HepG2 (cell line): ENCODE data around the gene SLC25A25. TPM values are rescaled to one million over a fixed set of nuclear protein-coding genes. Genes with fewer than 3 reads are reported as not detected.

Experiments used
- KAT2B ChIP-seq: fragments of 150-350 bp; IDR thresholded peaks from 2 replicates; pipeline ENCODE4 v1.6.1; 2014; ENCODE audit warnings: low read depth, low read length, borderline replicate concordance
- KLF6 ChIP-seq: IDR thresholded peaks from 2 replicates; pipeline ENCODE4 v1.8.0; 2016; ENCODE audit warnings: missing biosample characterization, missing genetic modification reagents
- NBN ChIP-seq: fragments of 450-650 bp; conservative IDR thresholded peaks from 2 replicates; pipeline ENCODE4 v1.6.1; 2017
- NFATC3 ChIP-seq: sonication (generic); formaldehyde crosslinking; IDR thresholded peaks from 2 replicates; pipeline ENCODE4 v1.5.1; 2020; ENCODE audit warnings: mild to moderate bottlenecking, missing genetic modification reagents
- NR3C1 ChIP-seq: sonication (generic); formaldehyde crosslinking; IDR thresholded peaks from 2 replicates; pipeline ENCODE4 v1.4.0; 2020; ENCODE audit warnings: missing genetic modification reagents
- RFXANK ChIP-seq: IDR thresholded peaks from 2 replicates; pipeline ENCODE4 v1.6.1; 2016
- SAFB2 ChIP-seq: sonication (generic); formaldehyde crosslinking; IDR thresholded peaks from 2 replicates; pipeline ENCODE4 v1.5.1; 2020; ENCODE audit warnings: missing genetic modification reagents, low read depth, mild to moderate bottlenecking, borderline replicate concordance
- SAP130 ChIP-seq: IDR thresholded peaks from 2 replicates; pipeline ENCODE4 v1.6.1; 2016; ENCODE audit warnings: low read depth
- TRIM24 ChIP-seq: sonication (generic); formaldehyde crosslinking; IDR thresholded peaks from 2 replicates; pipeline ENCODE4 v1.8.0; 2022; ENCODE audit warnings: mild to moderate bottlenecking, missing genetic modification reagents
- ZBTB7A ChIP-seq: sonication (generic); formaldehyde crosslinking; IDR thresholded peaks from 2 replicates; pipeline ENCODE4 v1.8.0; 2022; ENCODE audit warnings: mild to moderate bottlenecking, missing genetic modification reagents
- ZC3H4 ChIP-seq: sonication (generic); formaldehyde crosslinking; IDR thresholded peaks from 2 replicates; pipeline ENCODE4 v1.4.0; 2020; ENCODE audit warnings: missing genetic modification reagents, borderline replicate concordance
- ZNF629 ChIP-seq: sonication (generic); formaldehyde crosslinking; conservative IDR thresholded peaks from 2 replicates; pipeline ENCODE4 v1.5.0; 2020; ENCODE audit warnings: missing genetic modification reagents
- ZNF678 ChIP-seq: sonication (generic); formaldehyde crosslinking; IDR thresholded peaks from 2 replicates; pipeline ENCODE4 v1.4.0; 2020; ENCODE audit warnings: mild to moderate bottlenecking, missing genetic modification reagents
- ZNF777 ChIP-seq: sonication (generic); formaldehyde crosslinking; IDR thresholded peaks from 2 replicates; pipeline ENCODE4 v1.4.0; 2020; ENCODE audit warnings: missing genetic modification reagents
- ZSCAN29 ChIP-seq: sonication (generic); formaldehyde crosslinking; conservative IDR thresholded peaks from 2 replicates; pipeline ENCODE4 v1.4.0; 2020; ENCODE audit warnings: mild to moderate bottlenecking, missing genetic modification reagents
- polyA plus RNA-seq, 8 experiments: library from polyadenylated mRNA; depleted of rRNA in 3 of 8; stranded (reverse) in 7 of 8; unstranded in 1 of 8; fragments of >200 nt; fragmentation: Illumina TruSeq in 4 of 8; extraction: Trizol in 4 of 8; gene quantifications; 2 replicates each; pipeline versions ENCODE4 v1.2.1 to v1.2.3, GENCODE V29; 2011 to 2016; ENCODE audit warnings: low read depth in 4 of 8, missing spikeins in 1 of 8, mixed read lengths in 1 of 8; ENCODE audit not compliant: insufficient read depth in 1 of 8
- total RNA-seq, 5 experiments: library from RNA; depleted of rRNA; stranded (reverse); fragments of >200 nt; fragmentation: Illumina TruSeq; extraction: Trizol; gene quantifications; 2 replicates each; pipeline ENCODE4 v1.2.3, GENCODE V29; 2016; ENCODE audit warnings: low read depth in 1 of 5
- TF ChIP-seq, protein P1 (sequence below), 2 experiments: IDR thresholded peaks; 2 replicates each; pipeline ENCODE4 v1.6.1; 2011 to 2012; ENCODE audit warnings: low read length in 2 of 2, borderline replicate concordance in 1 of 2, low read depth in 1 of 2, mild to moderate bottlenecking in 1 of 2, moderate library complexity in 1 of 2
- TF ChIP-seq, protein P2 (sequence below): sonication (generic); formaldehyde crosslinking; IDR thresholded peaks from 2 replicates; pipeline ENCODE4 v1.4.0; 2020; ENCODE audit warnings: mild to moderate bottlenecking, missing genetic modification reagents, borderline replicate concordance
- TF ChIP-seq, protein P3 (sequence below): sonication (generic); formaldehyde crosslinking; IDR thresholded peaks from 2 replicates; pipeline ENCODE4 v1.4.0; 2020; ENCODE audit warnings: missing genetic modification reagents, borderline replicate concordance
- TF ChIP-seq, protein P4 (sequence below): sonication (generic); formaldehyde crosslinking; IDR thresholded peaks from 2 replicates; pipeline ENCODE4 v1.5.0; 2020; ENCODE audit warnings: missing genetic modification reagents

SLC25A25 gene
- total and polyA plus RNA-seq, 2 of the 13 experiments (the other 11 are each of a cell fraction or from before 2014, with no cell fraction given) = 10.5 to 24.8 TPM

DNA sequence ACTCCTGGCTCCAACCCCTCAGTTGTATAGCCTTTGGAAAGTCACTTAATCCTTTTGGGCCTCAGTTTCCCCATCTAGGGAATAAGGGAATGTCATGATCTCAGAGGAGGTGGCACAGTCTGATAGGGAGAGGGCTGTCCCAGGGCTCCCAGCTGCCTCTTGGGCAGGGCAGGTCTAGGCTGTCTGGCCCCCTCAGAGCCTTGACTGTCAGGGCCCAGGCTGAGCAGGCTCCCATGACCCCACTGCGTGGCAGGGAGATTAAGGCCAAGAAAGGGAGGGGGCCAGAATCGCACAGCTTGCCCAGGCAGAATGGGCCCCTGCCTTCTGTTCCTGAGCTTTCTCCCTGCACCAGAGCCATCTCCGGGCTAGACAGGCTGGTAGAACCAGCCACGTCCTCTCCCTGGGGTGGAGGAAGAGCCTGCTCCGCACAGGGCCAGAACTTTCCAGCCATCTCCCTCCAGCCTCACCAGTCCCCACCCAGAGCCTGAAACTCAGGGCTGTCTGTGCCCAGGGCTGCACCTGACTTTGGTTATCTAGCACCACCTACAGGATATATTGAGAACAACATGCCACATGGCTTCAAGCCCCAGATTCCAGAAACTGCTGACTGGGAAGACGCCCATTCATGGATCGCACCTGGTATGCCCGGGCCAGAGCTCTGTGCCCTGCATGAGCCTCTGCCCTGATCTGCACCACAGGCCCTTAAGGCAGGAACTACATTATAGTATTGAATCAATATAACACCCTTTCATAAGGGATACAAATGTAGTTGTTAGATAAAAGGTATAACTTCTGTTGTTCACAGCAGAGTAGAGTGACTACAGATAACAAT is 33.0 kb upstream of the SLC25A25 start (continued):
- TF ChIP-seq, protein P1, sequence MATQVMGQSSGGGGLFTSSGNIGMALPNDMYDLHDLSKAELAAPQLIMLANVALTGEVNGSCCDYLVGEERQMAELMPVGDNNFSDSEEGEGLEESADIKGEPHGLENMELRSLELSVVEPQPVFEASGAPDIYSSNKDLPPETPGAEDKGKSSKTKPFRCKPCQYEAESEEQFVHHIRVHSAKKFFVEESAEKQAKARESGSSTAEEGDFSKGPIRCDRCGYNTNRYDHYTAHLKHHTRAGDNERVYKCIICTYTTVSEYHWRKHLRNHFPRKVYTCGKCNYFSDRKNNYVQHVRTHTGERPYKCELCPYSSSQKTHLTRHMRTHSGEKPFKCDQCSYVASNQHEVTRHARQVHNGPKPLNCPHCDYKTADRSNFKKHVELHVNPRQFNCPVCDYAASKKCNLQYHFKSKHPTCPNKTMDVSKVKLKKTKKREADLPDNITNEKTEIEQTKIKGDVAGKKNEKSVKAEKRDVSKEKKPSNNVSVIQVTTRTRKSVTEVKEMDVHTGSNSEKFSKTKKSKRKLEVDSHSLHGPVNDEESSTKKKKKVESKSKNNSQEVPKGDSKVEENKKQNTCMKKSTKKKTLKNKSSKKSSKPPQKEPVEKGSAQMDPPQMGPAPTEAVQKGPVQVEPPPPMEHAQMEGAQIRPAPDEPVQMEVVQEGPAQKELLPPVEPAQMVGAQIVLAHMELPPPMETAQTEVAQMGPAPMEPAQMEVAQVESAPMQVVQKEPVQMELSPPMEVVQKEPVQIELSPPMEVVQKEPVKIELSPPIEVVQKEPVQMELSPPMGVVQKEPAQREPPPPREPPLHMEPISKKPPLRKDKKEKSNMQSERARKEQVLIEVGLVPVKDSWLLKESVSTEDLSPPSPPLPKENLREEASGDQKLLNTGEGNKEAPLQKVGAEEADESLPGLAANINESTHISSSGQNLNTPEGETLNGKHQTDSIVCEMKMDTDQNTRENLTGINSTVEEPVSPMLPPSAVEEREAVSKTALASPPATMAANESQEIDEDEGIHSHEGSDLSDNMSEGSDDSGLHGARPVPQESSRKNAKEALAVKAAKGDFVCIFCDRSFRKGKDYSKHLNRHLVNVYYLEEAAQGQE (IDR thresholded peaks at IDR 0.05; ENCODE audit: borderline replicate concordance in 1 of 2, low read depth in 1 of 2, low read length in 2 of 2) = no peak
- no peak for TF ChIP-seq RFXANK
- TF ChIP-seq KAT2B = no peak
- no peak for TF ChIP-seq ZSCAN29 (CRISPR knock-in tag)
- TF ChIP-seq, protein P2, sequence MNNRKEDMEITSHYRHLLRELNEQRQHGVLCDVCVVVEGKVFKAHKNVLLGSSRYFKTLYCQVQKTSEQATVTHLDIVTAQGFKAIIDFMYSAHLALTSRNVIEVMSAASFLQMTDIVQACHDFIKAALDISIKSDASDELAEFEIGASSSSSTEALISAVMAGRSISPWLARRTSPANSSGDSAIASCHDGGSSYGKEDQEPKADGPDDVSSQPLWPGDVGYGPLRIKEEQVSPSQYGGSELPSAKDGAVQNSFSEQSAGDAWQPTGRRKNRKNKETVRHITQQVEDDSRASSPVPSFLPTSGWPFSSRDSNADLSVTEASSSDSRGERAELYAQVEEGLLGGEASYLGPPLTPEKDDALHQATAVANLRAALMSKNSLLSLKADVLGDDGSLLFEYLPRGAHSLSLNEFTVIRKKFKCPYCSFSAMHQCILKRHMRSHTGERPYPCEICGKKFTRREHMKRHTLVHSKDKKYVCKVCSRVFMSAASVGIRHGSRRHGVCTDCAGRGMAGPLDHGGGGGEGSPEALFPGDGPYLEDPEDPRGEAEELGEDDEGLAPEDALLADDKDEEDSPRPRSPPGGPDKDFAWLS (CRISPR knock-in tag) = no peak
- 0 out of 2 replicates have a peak, but pooled peaks have one; percentile 39 for TF ChIP-seq SAFB2 (CRISPR knock-in tag)
- TF ChIP-seq ZNF777 = no peak
- no peak for TF ChIP-seq NFATC3 (CRISPR knock-in tag)
- TF ChIP-seq TRIM24 = no peak
- TF ChIP-seq, protein P3, sequence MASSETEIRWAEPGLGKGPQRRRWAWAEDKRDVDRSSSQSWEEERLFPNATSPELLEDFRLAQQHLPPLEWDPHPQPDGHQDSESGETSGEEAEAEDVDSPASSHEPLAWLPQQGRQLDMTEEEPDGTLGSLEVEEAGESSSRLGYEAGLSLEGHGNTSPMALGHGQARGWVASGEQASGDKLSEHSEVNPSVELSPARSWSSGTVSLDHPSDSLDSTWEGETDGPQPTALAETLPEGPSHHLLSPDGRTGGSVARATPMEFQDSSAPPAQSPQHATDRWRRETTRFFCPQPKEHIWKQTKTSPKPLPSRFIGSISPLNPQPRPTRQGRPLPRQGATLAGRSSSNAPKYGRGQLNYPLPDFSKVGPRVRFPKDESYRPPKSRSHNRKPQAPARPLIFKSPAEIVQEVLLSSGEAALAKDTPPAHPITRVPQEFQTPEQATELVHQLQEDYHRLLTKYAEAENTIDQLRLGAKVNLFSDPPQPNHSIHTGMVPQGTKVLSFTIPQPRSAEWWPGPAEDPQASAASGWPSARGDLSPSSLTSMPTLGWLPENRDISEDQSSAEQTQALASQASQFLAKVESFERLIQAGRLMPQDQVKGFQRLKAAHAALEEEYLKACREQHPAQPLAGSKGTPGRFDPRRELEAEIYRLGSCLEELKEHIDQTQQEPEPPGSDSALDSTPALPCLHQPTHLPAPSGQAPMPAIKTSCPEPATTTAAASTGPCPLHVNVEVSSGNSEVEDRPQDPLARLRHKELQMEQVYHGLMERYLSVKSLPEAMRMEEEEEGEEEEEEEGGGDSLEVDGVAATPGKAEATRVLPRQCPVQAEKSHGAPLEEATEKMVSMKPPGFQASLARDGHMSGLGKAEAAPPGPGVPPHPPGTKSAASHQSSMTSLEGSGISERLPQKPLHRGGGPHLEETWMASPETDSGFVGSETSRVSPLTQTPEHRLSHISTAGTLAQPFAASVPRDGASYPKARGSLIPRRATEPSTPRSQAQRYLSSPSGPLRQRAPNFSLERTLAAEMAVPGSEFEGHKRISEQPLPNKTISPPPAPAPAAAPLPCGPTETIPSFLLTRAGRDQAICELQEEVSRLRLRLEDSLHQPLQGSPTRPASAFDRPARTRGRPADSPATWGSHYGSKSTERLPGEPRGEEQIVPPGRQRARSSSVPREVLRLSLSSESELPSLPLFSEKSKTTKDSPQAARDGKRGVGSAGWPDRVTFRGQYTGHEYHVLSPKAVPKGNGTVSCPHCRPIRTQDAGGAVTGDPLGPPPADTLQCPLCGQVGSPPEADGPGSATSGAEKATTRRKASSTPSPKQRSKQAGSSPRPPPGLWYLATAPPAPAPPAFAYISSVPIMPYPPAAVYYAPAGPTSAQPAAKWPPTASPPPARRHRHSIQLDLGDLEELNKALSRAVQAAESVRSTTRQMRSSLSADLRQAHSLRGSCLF (CRISPR knock-in tag) = no peak
- TF ChIP-seq, protein P4, sequence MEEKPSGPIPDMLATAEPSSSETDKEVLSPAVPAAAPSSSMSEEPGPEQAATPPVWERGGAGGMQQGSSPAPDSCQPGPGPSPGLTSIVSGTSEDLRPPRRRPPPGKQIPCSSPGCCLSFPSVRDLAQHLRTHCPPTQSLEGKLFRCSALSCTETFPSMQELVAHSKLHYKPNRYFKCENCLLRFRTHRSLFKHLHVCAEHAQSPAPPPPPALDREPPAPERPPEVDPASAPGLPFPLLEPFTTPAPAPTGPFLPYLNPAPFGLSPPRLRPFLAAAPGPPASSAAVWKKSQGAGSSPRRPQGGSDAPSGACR (CRISPR knock-in tag) = no peak
- peak; percentile 39; the same call in 1 of the 2 replicates for TF ChIP-seq ZNF629 (CRISPR knock-in tag)
- no peak for TF ChIP-seq ZNF678 (CRISPR knock-in tag)
- TF ChIP-seq ZBTB7A (CRISPR knock-in tag) = peak; percentile 44; the same call in 1 of the 2 replicates
- no peak for TF ChIP-seq NBN
- peak; percentile 60; the same call in 1 of the 2 replicates for TF ChIP-seq SAP130 (CRISPR knock-in tag)
- no peak for TF ChIP-seq KLF6 (CRISPR knock-in tag)
- no peak for TF ChIP-seq NR3C1
- no peak for TF ChIP-seq ZC3H4 (CRISPR knock-in tag)
